GM19025 (cell line): ENCODE measurements around the gene HDAC4.

Source experiments
- ATAC-seq: cut with Tn5 transposase; IDR thresholded peaks from one replicate; pipeline ENCODE4 v1.9.1; 2021; ENCODE audit warnings: mild to moderate bottlenecking, low read depth, moderate library complexity; ENCODE audit not compliant: unreplicated experiment

Gene HDAC4

GRCh38 chr2:239164335-239164871 is 236.4 kb downstream of the HDAC4 start:
- no peak for ATAC-seq

GRCh38 chr2:239163688-239164334 is 237.0 kb downstream of the HDAC4 start:
- no peak for ATAC-seq

- ATAC-seq = no peak
Measured at GRCh38 chr2:239162976-239163687, 237.7 kb downstream of the HDAC4 start.

- no peak for ATAC-seq
Measured at GRCh38 chr2:239162141-239162821, 238.5 kb downstream of the HDAC4 start.

- ATAC-seq = no peak
Measured at GRCh38 chr2:239161711-239162140, 239.1 kb downstream of the HDAC4 start.

- ATAC-seq = no peak
Measured at GRCh38 chr2:239160226-239161143, 240.3 kb downstream of the HDAC4 start.

GRCh38 chr2:239159476-239159911 is 241.3 kb downstream of the HDAC4 start:
- ATAC-seq = no peak

GRCh38 chr2:239158641-239159475 is 242.0 kb downstream of the HDAC4 start:
- ATAC-seq = no peak

- ATAC-seq = no peak
Measured at GRCh38 chr2:239157771-239158170, 243.0 kb downstream of the HDAC4 start.

GRCh38 chr2:239157269-239157668 is 243.6 kb downstream of the HDAC4 start:
- no peak for ATAC-seq

GRCh38 chr2:239156516-239157265 is 244.1 kb downstream of the HDAC4 start:
- no peak for ATAC-seq

GRCh38 chr2:239155806-239156480 is 244.9 kb downstream of the HDAC4 start:
- ATAC-seq = no peak

- ATAC-seq = no peak
Measured at GRCh38 chr2:239154971-239155805, 245.6 kb downstream of the HDAC4 start.

GRCh38 chr2:239153806-239154591 is 246.8 kb downstream of the HDAC4 start:
- ATAC-seq = no peak

- no peak for ATAC-seq
Measured at GRCh38 chr2:239152916-239153305, 247.9 kb downstream of the HDAC4 start.

GRCh38 chr2:239152239-239152915 is 248.4 kb downstream of the HDAC4 start:
- no peak for ATAC-seq
